Liver (tissue), 9 donors: Measurements from ENCODE around the gene KYNU. TPM values are rescaled to one million over a fixed set of nuclear protein-coding genes. Genes with fewer than 3 reads are reported as not detected.

Source experiments
- DNase-seq: peaks from one replicate; pipeline ENCODE4 v3.0.0-alpha.2; 2017; ENCODE audit warnings: low spot score
- H3K27ac ChIP-seq, 2 donors: one replicate each; pipeline ENCODE4 v1.7.0; 2013; ENCODE audit warnings: inconsistent platforms in 2 of 2, low read length in 2 of 2, control low read depth in 1 of 2, low read depth in 1 of 2, mild to moderate bottlenecking in 1 of 2
- H3K27me3 ChIP-seq, 4 donors: one replicate each; pipeline versions ENCODE4 v1.6.1 to v1.7.0; 2013; ENCODE audit warnings: low read length in 3 of 4, inconsistent platforms in 1 of 4, mild to moderate bottlenecking in 1 of 4, moderate library complexity in 1 of 4; ENCODE audit not compliant: control insufficient read depth in 4 of 4, insufficient read depth in 4 of 4
- H3K36me3 ChIP-seq, 4 donors: one replicate each; pipeline versions ENCODE4 v1.6.1 to v1.7.0; 2013; ENCODE audit warnings: low read length in 3 of 4, mild to moderate bottlenecking in 3 of 4, low read depth in 1 of 4, moderate library complexity in 1 of 4; ENCODE audit not compliant: control insufficient read depth in 4 of 4, insufficient read depth in 3 of 4
- H3K4me1 ChIP-seq, 4 donors: one replicate each; pipeline versions ENCODE4 v1.6.1 to v1.7.0; 2013; ENCODE audit warnings: low read length in 3 of 4, mild to moderate bottlenecking in 3 of 4, moderate library complexity in 1 of 4; ENCODE audit not compliant: control insufficient read depth in 4 of 4, insufficient read depth in 4 of 4
- H3K4me3 ChIP-seq, 3 donors: one replicate each; pipeline versions ENCODE4 v1.6.1 to v1.7.0; 2013; ENCODE audit warnings: low read length in 3 of 3, control low read depth in 1 of 3, low read depth in 1 of 3, mild to moderate bottlenecking in 1 of 3
- H3K9ac ChIP-seq, 2 donors: one replicate each; pipeline ENCODE4 v1.7.0; 2013; ENCODE audit warnings: low read length in 2 of 2, mild to moderate bottlenecking in 2 of 2, moderate library complexity in 2 of 2, control low read depth in 1 of 2, low read depth in 1 of 2
- H3K9me3 ChIP-seq, 4 donors: one replicate each; pipeline versions ENCODE4 v1.6.1 to v1.7.0; 2013; ENCODE audit warnings: low read length in 3 of 4; ENCODE audit not compliant: control insufficient read depth in 4 of 4
- EGR1 ChIP-seq, 2 donors: IDR thresholded peaks; 2 replicates each; pipeline ENCODE4 v1.6.1; 2016 to 2018; ENCODE audit warnings: antibody characterized with exemption in 2 of 2, low read depth in 2 of 2
- FOXA1 ChIP-seq: IDR thresholded peaks from 2 replicates; pipeline ENCODE4 v1.6.1; 2016; ENCODE audit warnings: antibody characterized with exemption
- FOXA2 ChIP-seq: IDR thresholded peaks from 2 replicates; pipeline ENCODE4 v1.6.1; 2016; ENCODE audit warnings: antibody characterized with exemption
- GABPA ChIP-seq, 2 donors: IDR thresholded peaks in 1 of 2; conservative IDR thresholded peaks in 1 of 2; 2 replicates each; pipeline ENCODE4 v1.6.1; 2016; ENCODE audit warnings: antibody characterized with exemption in 2 of 2, mild to moderate bottlenecking in 1 of 2, moderate library complexity in 1 of 2
- HNF4A ChIP-seq, 2 donors: conservative IDR thresholded peaks; 2 replicates each; pipeline ENCODE4 v1.6.1; 2016; ENCODE audit warnings: antibody characterized with exemption in 2 of 2, mild to moderate bottlenecking in 2 of 2
- HNF4G ChIP-seq: IDR thresholded peaks from 2 replicates; pipeline ENCODE4 v1.6.1; 2016; ENCODE audit warnings: antibody characterized with exemption
- JUND ChIP-seq, 2 donors: IDR thresholded peaks; 2 replicates each; pipeline ENCODE4 v1.6.1; 2016; ENCODE audit warnings: antibody characterized with exemption in 2 of 2
- MAX ChIP-seq: IDR thresholded peaks from 2 replicates; pipeline ENCODE4 v1.6.1; 2016; ENCODE audit warnings: antibody characterized with exemption
- NR2F2 ChIP-seq: IDR thresholded peaks from 2 replicates; pipeline ENCODE4 v1.6.1; 2016; ENCODE audit warnings: antibody characterized with exemption
- RAD21 ChIP-seq, 2 donors: IDR thresholded peaks; 2 replicates each; pipeline ENCODE4 v1.6.1; 2016; ENCODE audit warnings: antibody characterized with exemption in 2 of 2, mild to moderate bottlenecking in 2 of 2
- RXRA ChIP-seq, 2 donors: IDR thresholded peaks; 2 replicates each; pipeline ENCODE4 v1.6.1; 2017 to 2018; ENCODE audit warnings: antibody characterized with exemption in 2 of 2, mild to moderate bottlenecking in 1 of 2
- SP1 ChIP-seq: IDR thresholded peaks from 2 replicates; pipeline ENCODE4 v1.6.1; 2018; ENCODE audit warnings: antibody characterized with exemption, mild to moderate bottlenecking
- TAF1 ChIP-seq: conservative IDR thresholded peaks from 2 replicates; pipeline ENCODE4 v1.6.1; 2016; ENCODE audit warnings: antibody characterized with exemption, mild to moderate bottlenecking
- YY1 ChIP-seq: IDR thresholded peaks from 2 replicates; pipeline ENCODE4 v1.6.1; 2016; ENCODE audit warnings: antibody characterized with exemption, mild to moderate bottlenecking
- WGBS: extraction: QIAGEN DNeasy Blood & Tissue Kit; methylation state at CpG from one replicate; pipeline ENCODE4 v1.1.7; 2013; 5-methylcytosine and 5-hydroxymethylcytosine counted together
- polyA plus RNA-seq, 2 donors: library from polyadenylated mRNA; stranded (reverse) in 1 of 2; unstranded in 1 of 2; fragments of 200-250 nt in 1 of 2; fragments of >200 nt in 1 of 2; fragmentation: Nextera tagmentation in 1 of 2; extraction: Ambion mirVana in 1 of 2; gene quantifications; one replicate each; pipeline versions ENCODE4 v1.2.1 to v1.2.3, GENCODE V29; 2013 to 2015
- total RNA-seq, 2 donors: library from RNA; depleted of rRNA; stranded (reverse); fragments of >200 nt; gene quantifications; one replicate each; pipeline ENCODE4 v1.2.3, GENCODE V29; 2014
- TF ChIP-seq, protein P1 (sequence below): IDR thresholded peaks from 2 replicates; pipeline ENCODE4 v1.6.1; 2016; ENCODE audit warnings: antibody characterized with exemption, mild to moderate bottlenecking
- TF ChIP-seq, protein P2 (sequence below): fragments of 150-350 bp; IDR thresholded peaks from 2 replicates; pipeline ENCODE4 v1.5.1; 2017; ENCODE audit warnings: improper control_type of control experiment, low read depth, low read length; ENCODE audit not compliant: missing input control
- TF ChIP-seq, protein P3 (sequence below): IDR thresholded peaks from 2 replicates; pipeline ENCODE4 v1.6.1; 2016; ENCODE audit warnings: antibody characterized with exemption
- TF ChIP-seq, protein P4 (sequence below): IDR thresholded peaks from 2 replicates; pipeline ENCODE4 v1.6.1; 2016; ENCODE audit warnings: antibody characterized with exemption
- donor health status: healthy.
- donor health status: healthy.
- donor health status: healthy.
- donor health status: healthy.
- donor health status: healthy.

The KYNU gene
- total and polyA plus RNA-seq, 4 donors = 24.0 to 64.3 (median 32.8) TPM

DNA sequence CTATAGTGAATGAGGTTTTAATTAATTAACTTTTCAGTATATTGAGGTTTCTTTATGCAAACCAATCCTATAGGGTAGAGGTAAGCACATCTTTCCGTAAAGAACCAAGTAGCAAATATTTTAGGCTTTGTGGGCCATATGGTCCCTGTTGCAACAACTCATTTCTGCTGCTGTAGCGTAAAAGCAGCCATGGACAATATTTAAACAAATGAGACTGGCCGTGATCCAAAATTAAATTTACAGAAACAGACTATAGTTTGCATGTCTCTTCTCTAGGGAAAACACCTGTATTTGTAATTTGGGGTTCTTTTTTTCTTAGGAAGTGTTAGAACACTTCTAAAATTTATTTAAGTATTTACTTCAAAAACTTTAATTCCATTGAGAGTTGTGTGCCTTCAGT lies 104.3 kb downstream of the KYNU start:
- Histone ChIP-seq H3K9me3 (no peaks in the 10 kb centered on the region), H3K4me1 (peaks cover 0 to 14% (median 9%) of the 10 kb centered on the region in 4 donors), H3K36me3 (peaks cover 0 to 4% (median 0%) of the 10 kb centered on the region in 4 donors), H3K4me3 (no peak overlapping the region), H3K27me3 (no peaks in the 10 kb centered on the region), H3K27ac (no peak overlapping the region), H3K9ac (no peak overlapping the region)
- 67% methylated on average over 3 of the region's 3 CpGs for whole genome bisulfite sequencing
- TF ChIP-seq FOXA1 (no peak), HNF4A (conservative IDR thresholded peaks at IDR 0.05) (no peak), TAF1 (no peak), FOXA2 (no peak), EGR1 (IDR thresholded peaks at IDR 0.05; ENCODE audit: low read depth in 2 of 2) (no peak), HNF4G (no peak), SP1 (no peak), RAD21 (IDR thresholded peaks at IDR 0.05) (no peak), MAX (no peak), JUND (IDR thresholded peaks at IDR 0.05) (no peak), GABPA (IDR thresholded peaks at IDR 0.05 in 1 of 2, conservative IDR thresholded peaks at IDR 0.05 in 1 of 2) (no peak), NR2F2 (no peak), RXRA (IDR thresholded peaks at IDR 0.05) (no peak), YY1 (no peak)
- TF ChIP-seq, protein P1, sequence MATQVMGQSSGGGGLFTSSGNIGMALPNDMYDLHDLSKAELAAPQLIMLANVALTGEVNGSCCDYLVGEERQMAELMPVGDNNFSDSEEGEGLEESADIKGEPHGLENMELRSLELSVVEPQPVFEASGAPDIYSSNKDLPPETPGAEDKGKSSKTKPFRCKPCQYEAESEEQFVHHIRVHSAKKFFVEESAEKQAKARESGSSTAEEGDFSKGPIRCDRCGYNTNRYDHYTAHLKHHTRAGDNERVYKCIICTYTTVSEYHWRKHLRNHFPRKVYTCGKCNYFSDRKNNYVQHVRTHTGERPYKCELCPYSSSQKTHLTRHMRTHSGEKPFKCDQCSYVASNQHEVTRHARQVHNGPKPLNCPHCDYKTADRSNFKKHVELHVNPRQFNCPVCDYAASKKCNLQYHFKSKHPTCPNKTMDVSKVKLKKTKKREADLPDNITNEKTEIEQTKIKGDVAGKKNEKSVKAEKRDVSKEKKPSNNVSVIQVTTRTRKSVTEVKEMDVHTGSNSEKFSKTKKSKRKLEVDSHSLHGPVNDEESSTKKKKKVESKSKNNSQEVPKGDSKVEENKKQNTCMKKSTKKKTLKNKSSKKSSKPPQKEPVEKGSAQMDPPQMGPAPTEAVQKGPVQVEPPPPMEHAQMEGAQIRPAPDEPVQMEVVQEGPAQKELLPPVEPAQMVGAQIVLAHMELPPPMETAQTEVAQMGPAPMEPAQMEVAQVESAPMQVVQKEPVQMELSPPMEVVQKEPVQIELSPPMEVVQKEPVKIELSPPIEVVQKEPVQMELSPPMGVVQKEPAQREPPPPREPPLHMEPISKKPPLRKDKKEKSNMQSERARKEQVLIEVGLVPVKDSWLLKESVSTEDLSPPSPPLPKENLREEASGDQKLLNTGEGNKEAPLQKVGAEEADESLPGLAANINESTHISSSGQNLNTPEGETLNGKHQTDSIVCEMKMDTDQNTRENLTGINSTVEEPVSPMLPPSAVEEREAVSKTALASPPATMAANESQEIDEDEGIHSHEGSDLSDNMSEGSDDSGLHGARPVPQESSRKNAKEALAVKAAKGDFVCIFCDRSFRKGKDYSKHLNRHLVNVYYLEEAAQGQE = no peak
- TF ChIP-seq, protein P2, sequence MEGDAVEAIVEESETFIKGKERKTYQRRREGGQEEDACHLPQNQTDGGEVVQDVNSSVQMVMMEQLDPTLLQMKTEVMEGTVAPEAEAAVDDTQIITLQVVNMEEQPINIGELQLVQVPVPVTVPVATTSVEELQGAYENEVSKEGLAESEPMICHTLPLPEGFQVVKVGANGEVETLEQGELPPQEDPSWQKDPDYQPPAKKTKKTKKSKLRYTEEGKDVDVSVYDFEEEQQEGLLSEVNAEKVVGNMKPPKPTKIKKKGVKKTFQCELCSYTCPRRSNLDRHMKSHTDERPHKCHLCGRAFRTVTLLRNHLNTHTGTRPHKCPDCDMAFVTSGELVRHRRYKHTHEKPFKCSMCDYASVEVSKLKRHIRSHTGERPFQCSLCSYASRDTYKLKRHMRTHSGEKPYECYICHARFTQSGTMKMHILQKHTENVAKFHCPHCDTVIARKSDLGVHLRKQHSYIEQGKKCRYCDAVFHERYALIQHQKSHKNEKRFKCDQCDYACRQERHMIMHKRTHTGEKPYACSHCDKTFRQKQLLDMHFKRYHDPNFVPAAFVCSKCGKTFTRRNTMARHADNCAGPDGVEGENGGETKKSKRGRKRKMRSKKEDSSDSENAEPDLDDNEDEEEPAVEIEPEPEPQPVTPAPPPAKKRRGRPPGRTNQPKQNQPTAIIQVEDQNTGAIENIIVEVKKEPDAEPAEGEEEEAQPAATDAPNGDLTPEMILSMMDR = no peak
- TF ChIP-seq, protein P3, sequence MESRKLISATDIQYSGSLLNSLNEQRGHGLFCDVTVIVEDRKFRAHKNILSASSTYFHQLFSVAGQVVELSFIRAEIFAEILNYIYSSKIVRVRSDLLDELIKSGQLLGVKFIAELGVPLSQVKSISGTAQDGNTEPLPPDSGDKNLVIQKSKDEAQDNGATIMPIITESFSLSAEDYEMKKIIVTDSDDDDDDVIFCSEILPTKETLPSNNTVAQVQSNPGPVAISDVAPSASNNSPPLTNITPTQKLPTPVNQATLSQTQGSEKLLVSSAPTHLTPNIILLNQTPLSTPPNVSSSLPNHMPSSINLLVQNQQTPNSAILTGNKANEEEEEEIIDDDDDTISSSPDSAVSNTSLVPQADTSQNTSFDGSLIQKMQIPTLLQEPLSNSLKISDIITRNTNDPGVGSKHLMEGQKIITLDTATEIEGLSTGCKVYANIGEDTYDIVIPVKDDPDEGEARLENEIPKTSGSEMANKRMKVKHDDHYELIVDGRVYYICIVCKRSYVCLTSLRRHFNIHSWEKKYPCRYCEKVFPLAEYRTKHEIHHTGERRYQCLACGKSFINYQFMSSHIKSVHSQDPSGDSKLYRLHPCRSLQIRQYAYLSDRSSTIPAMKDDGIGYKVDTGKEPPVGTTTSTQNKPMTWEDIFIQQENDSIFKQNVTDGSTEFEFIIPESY = no peak
- TF ChIP-seq, protein P4, sequence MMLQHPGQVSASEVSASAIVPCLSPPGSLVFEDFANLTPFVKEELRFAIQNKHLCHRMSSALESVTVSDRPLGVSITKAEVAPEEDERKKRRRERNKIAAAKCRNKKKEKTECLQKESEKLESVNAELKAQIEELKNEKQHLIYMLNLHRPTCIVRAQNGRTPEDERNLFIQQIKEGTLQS = no peak
- DNase-seq = no peak
